Transverse colon (tissue), 4 donors: ENCODE results near the gene CNTNAP2.

Experiments used
- CTCF ChIP-seq, 5 experiments: fragments of 200-600 bp in 3 of 5; fragments of 450-650 bp in 2 of 5; sonication (generic) in 3 of 5; IDR thresholded peaks; 1 replicate in 2 of 5; 2 replicates in 3 of 5; pipeline ENCODE4 v1.5.1; 2016 to 2017; ENCODE audit warnings: antibody characterized with exemption in 5 of 5, inconsistent platforms in 3 of 5, mild to moderate bottlenecking in 2 of 5, moderate library complexity in 1 of 5
- POLR2A ChIP-seq: fragments of 450-650 bp; IDR thresholded peaks from one replicate; pipeline ENCODE4 v1.6.1; 2016; ENCODE audit warnings: antibody characterized with exemption, mild to moderate bottlenecking, moderate library complexity
- POLR2AphosphoS5 ChIP-seq, 3 donors: sonication (generic); formaldehyde crosslinking; IDR thresholded peaks; one replicate each; pipeline ENCODE4 v1.6.1; 2016; ENCODE audit warnings: antibody characterized with exemption in 3 of 3

- TF ChIP-seq CTCF (IDR thresholded peaks at IDR 0.05) (no peak), POLR2A (no peak), POLR2AphosphoS5 (IDR thresholded peaks at IDR 0.05) (no peak)
Measured at GRCh38 chr7:148356303-148356702, 2239.7 kb downstream of the CNTNAP2 start.
